ENCODE results near the gene SORCS1.

- TF ChIP-seq CTCF (optimal IDR thresholded peaks at IDR 0.05 in 1 of 3, IDR thresholded peaks at IDR 0.05 in 1 of 3, conservative IDR thresholded peaks at IDR 0.05 in 1 of 3; ENCODE audit: extremely low read depth in 1 of 3, insufficient read depth in 2 of 3, low read length in 3 of 3) (no peak), EZH2 (IDR thresholded peaks at IDR 0.05; ENCODE audit: low read length) (no peak)
These were observed 233.2 kb downstream of the SORCS1 start for GRCh38 chr10:106931159-106931852.

Measured in keratinocyte (primary cell).